GM21381 (cell line): ENCODE results near the gene TSPEAR.

Experiments used
- ATAC-seq: cut with Tn5 transposase; IDR thresholded peaks from one replicate; pipeline ENCODE4 v1.9.1; 2021; ENCODE audit warnings: mild to moderate bottlenecking, moderate library complexity; ENCODE audit not compliant: unreplicated experiment

The TSPEAR gene

GRCh38 chr21:44741921-44742320, 30.5 kb upstream of the TSPEAR start:
- no peak for ATAC-seq

GRCh38 chr21:44740742-44741141, 29.4 kb upstream of the TSPEAR start:
- ATAC-seq = no peak

- ATAC-seq = no peak
These were observed 27.9 kb upstream of the TSPEAR start for GRCh38 chr21:44739316-44739715.

- no peak for ATAC-seq
These were observed 27.2 kb upstream of the TSPEAR start for GRCh38 chr21:44738621-44739020.

GRCh38 chr21:44737706-44738354, 26.5 kb upstream of the TSPEAR start:
- ATAC-seq = no peak

- no peak for ATAC-seq
These were observed 25.1 kb upstream of the TSPEAR start for GRCh38 chr21:44736291-44737004.

GRCh38 chr21:44735821-44736220, 24.4 kb upstream of the TSPEAR start:
- no peak for ATAC-seq

- ATAC-seq = no peak
These were observed 23.5 kb upstream of the TSPEAR start for GRCh38 chr21:44734841-44735240.

GRCh38 chr21:44734026-44734745, 22.8 kb upstream of the TSPEAR start:
- ATAC-seq = no peak

GRCh38 chr21:44732956-44733355, 21.6 kb upstream of the TSPEAR start:
- no peak for ATAC-seq

- no peak for ATAC-seq
These were observed 20.9 kb upstream of the TSPEAR start for GRCh38 chr21:44732263-44732662.

- ATAC-seq = no peak
These were observed 19.7 kb upstream of the TSPEAR start for GRCh38 chr21:44730951-44731579.

GRCh38 chr21:44730028-44730395, 18.6 kb upstream of the TSPEAR start:
- ATAC-seq = no peak

- ATAC-seq = no peak
These were observed 18.1 kb upstream of the TSPEAR start for GRCh38 chr21:44729336-44730027.

GRCh38 chr21:44728716-44729115, 17.3 kb upstream of the TSPEAR start:
- no peak for ATAC-seq

- no peak for ATAC-seq
These were observed 16.4 kb upstream of the TSPEAR start for GRCh38 chr21:44727757-44728156.

- no peak for ATAC-seq
These were observed 15.9 kb upstream of the TSPEAR start for GRCh38 chr21:44727321-44727720.

- ATAC-seq = no peak
These were observed 15.5 kb upstream of the TSPEAR start for GRCh38 chr21:44726826-44727225.

GRCh38 chr21:44724926-44725325, 13.6 kb upstream of the TSPEAR start:
- no peak for ATAC-seq

- no peak for ATAC-seq
These were observed 12.8 kb upstream of the TSPEAR start for GRCh38 chr21:44724196-44724595.
